Cardiac fibroblast (primary cell): Measurements from ENCODE around the gene CAMK1.

Experiments used
- DNase-seq, 2 donors: peaks; one replicate each; pipeline versions ENCODE4 v3.0.0 to v3.0.0-alpha.2; 2010; ENCODE audit warnings: low read depth in 2 of 2
- H3K4me3 ChIP-seq, 2 donors: replicated peaks in 1 of 2; 1 replicate in 1 of 2; 2 replicates in 1 of 2; pipeline ENCODE4 v1.5.1; 2011; ENCODE audit warnings: low read depth in 2 of 2, low read length in 2 of 2, mild to moderate bottlenecking in 2 of 2, moderate library complexity in 1 of 2
- CTCF ChIP-seq: IDR thresholded peaks from one replicate; pipeline ENCODE4 v1.5.1; 2011; ENCODE audit warnings: low read depth, mild to moderate bottlenecking, low read length, inconsistent platforms

Gene CAMK1

GRCh38 chr3:9762871-9763270 is 6.9 kb downstream of the CAMK1 start:
- no peak for DNase-seq
- no peak for TF ChIP-seq CTCF
- H3K4me3 ChIP-seq = no peak overlapping the region

GRCh38 chr3:9761919-9762318 is 7.8 kb downstream of the CAMK1 start:
- no peak overlapping the region for H3K4me3 ChIP-seq
- TF ChIP-seq CTCF = no peak
- DNase-seq = no peak

DNA sequence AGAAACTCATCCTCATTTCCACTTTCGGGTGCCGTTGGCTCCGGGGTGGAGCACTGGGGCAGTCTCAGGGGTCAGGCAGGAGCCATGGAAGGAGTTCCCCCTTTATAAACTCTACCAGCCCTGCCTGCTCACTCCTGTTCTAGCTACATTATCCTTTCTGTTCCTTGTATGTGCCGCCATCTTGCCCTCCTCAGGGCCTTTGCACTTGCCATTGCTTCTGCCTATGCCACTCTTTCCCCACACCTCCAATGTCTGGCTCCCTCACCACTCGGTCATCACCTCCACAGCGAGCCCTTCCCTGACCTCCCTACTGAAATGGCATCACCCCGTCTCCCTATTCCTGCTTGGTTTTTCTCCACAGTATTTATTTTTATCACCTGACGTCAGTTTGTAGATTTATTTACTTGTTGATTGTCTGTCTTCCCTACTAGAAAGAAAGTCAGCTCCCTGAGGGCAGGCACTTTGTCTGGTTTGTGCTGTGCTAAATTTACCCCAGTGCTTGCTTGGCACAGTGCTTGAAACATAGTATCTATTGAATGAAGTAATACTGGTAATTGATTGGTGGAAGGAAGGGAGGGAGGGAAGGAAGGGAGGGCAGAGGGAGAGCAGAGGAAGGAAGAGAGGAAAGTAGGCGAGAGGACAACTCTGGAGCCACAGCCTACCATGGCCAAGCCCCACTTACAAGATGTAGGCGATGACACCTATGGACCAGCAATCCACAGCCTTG is 8.8 kb downstream of the CAMK1 start:
- H3K4me3 ChIP-seq = no peak overlapping the region
- no peak for DNase-seq
- TF ChIP-seq CTCF = no peak

GRCh38 chr3:9757427-9757826 is 12.3 kb downstream of the CAMK1 start:
- TF ChIP-seq CTCF = no peak
- DNase-seq = no peak
- no peak overlapping the region for H3K4me3 ChIP-seq

DNA sequence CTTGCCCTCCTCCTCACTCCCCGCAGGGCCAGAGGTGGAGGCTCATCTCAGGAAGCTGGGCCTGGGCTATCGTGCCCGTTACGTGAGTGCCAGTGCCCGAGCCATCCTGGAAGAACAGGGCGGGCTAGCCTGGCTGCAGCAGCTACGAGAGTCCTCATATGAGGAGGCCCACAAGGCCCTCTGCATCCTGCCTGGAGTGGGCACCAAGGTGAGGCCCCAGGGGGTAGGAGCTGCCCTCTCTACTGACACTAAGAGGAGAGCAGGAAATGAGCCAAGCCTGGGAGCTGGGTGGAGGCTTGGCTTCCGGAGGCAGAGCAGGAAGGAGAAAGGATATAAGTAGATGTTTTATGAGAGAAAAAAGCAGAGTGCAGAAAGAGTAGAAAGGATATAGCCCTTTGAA is 15.1 kb downstream of the CAMK1 start:
- no peak overlapping the region for H3K4me3 ChIP-seq
- TF ChIP-seq CTCF = no peak

GRCh38 chr3:9750556-9751411 is 19.0 kb downstream of the CAMK1 start:
- no peak for TF ChIP-seq CTCF
- no peak for DNase-seq
- peak overlapping the region; percentile 71 to 82 for H3K4me3 ChIP-seq

More for the DNA sequence above, 15.1 kb downstream of the CAMK1 start:
- peak in 1 of 2 donors; percentile 34 for DNase-seq
